Common myeloid progenitor, CD34-positive (primary cell): Measurements from ENCODE around the gene IFNA4. TPM values are rescaled to one million over a fixed set of nuclear protein-coding genes. Genes with fewer than 3 reads are reported as not detected.
"Not testable (repeated sequence)": the region's sequence is repeated elsewhere in the genome, so short reads cannot be mapped to it uniquely, and the experiment has no call there.

Source experiments
- CTCF ChIA-PET: fragments of 350-600 bp; sonication (Branson Sonifier 250); formaldehyde crosslinking; loops from one replicate; lab custom pipeline; 2021; ENCODE audit warnings: antibody characterized with exemption; lab: Charles Lee
- POLR2A ChIA-PET: fragments of 350-600 bp; sonication (Branson Sonifier 250); formaldehyde crosslinking; loops from one replicate; lab custom pipeline; 2021; ENCODE audit warnings: antibody characterized with exemption; lab: Charles Lee
- DNase-seq, 3 donors: peaks; one replicate each; pipeline versions ENCODE4 v3.0.0 to v3.0.0-alpha.2; 2013
- H3K27ac ChIP-seq, 2 experiments: 1 replicate in 1 of 2; 2 replicates in 1 of 2; pipeline ENCODE4 v1.7.0; 2013; ENCODE audit warnings: inconsistent platforms in 2 of 2, low read length in 2 of 2, mild to moderate bottlenecking in 2 of 2, low read depth in 1 of 2, moderate library complexity in 1 of 2; ENCODE audit not compliant: severe bottlenecking in 2 of 2, insufficient read depth in 1 of 2, poor library complexity in 1 of 2
- H3K27me3 ChIP-seq, 5 experiments: replicated peaks in 2 of 5; 1 replicate in 3 of 5; 2 replicates in 2 of 5; pipeline versions ENCODE4 v1.6.1 to v1.7.0; 2013; ENCODE audit warnings: low read length in 4 of 5, mild to moderate bottlenecking in 2 of 5, moderate library complexity in 2 of 5, inconsistent platforms in 1 of 5; ENCODE audit not compliant: insufficient read depth in 5 of 5, control insufficient read depth in 4 of 5
- H3K36me3 ChIP-seq, 4 experiments: 1 replicate in 2 of 4; 2 replicates in 2 of 4; pipeline versions ENCODE4 v1.6.1 to v1.7.0; 2013; ENCODE audit warnings: low read length in 3 of 4, control low read depth in 1 of 4, mild to moderate bottlenecking in 1 of 4; ENCODE audit not compliant: control insufficient read depth in 4 of 4, insufficient read depth in 4 of 4
- H3K4me1 ChIP-seq, 4 experiments: 1 replicate in 3 of 4; 2 replicates in 1 of 4; pipeline versions ENCODE4 v1.6.1 to v1.7.1; 2013; ENCODE audit warnings: low read length in 3 of 4, mild to moderate bottlenecking in 3 of 4, control low read depth in 1 of 4, inconsistent platforms in 1 of 4, moderate library complexity in 1 of 4; ENCODE audit not compliant: control insufficient read depth in 4 of 4, insufficient read depth in 4 of 4; ENCODE audit errors: control extremely low read depth in 1 of 4
- H3K4me3 ChIP-seq, 7 experiments: 1 replicate in 4 of 7; 2 replicates in 3 of 7; pipeline versions ENCODE4 v1.5.1 to v1.7.0; 2013; ENCODE audit warnings: mild to moderate bottlenecking in 7 of 7, low read length in 6 of 7, moderate library complexity in 6 of 7, inconsistent platforms in 2 of 7, low read depth in 2 of 7, control low read depth in 1 of 7; ENCODE audit not compliant: insufficient read depth in 4 of 7, control insufficient read depth in 1 of 7; ENCODE audit errors: extremely low read depth in 1 of 7
- H3K9me3 ChIP-seq, 5 experiments: 1 replicate in 4 of 5; 2 replicates in 1 of 5; pipeline versions ENCODE4 v1.6.1 to v1.7.1; 2013; ENCODE audit warnings: low read length in 4 of 5, mild to moderate bottlenecking in 2 of 5, inconsistent platforms in 1 of 5, low read depth in 1 of 5, moderate library complexity in 1 of 5; ENCODE audit not compliant: control insufficient read depth in 4 of 5, insufficient read depth in 2 of 5; ENCODE audit errors: control extremely low read depth in 1 of 5
- WGBS: methylation state at CpG from one replicate; pipeline ENCODE4 v1.1.5; 2013; ENCODE audit not compliant: insufficient coverage; 5-methylcytosine and 5-hydroxymethylcytosine counted together
- polyA plus RNA-seq: library from polyadenylated mRNA; unstranded; fragments of 120-200 nt; gene quantifications from one replicate; pipeline ENCODE4 v1.2.1, GENCODE V29; 2013

The IFNA4 gene
- not detected for polyA plus RNA-seq

DNA sequence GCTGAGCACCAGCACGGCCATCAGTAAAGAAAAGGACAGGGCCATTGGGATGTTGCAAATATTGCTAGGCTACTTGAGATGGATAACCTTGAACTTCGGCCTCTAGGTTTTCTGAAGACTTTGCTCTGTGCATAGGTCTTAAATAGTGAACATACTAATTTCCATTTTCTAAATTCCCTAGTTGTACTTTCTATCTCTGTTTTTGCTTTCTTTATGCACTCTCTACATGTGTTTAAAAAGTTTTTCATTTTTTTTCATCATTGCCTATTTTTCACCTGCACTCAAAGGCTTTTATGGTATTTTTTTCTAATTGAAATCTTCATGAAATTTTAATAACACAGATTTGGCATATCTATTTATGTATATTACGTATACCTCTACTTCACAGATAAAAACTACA lies at the start of gene IFNA4:
IFNA4 (minus strand) TSS at position 101 of the 400 bp plus-strand sequence; CDS start at position 45, 56 bp downstream.
- H3K4me3 ChIP-seq, POLR2A ChIA-PET, H3K36me3 ChIP-seq, H3K4me1 ChIP-seq, H3K9me3 ChIP-seq, DNase-seq, H3K27ac ChIP-seq, H3K27me3 ChIP-seq: not testable (repeated sequence)
- no CpG with 5 or more reads among the region's 3 CpGs for WGBS
- CTCF ChIA-PET = interaction anchor here (0.9 kb wide), 1 partner anchor 24 kb away, joined by 3 read pairs; no protein-coding TSS in a partner anchor

DNA sequence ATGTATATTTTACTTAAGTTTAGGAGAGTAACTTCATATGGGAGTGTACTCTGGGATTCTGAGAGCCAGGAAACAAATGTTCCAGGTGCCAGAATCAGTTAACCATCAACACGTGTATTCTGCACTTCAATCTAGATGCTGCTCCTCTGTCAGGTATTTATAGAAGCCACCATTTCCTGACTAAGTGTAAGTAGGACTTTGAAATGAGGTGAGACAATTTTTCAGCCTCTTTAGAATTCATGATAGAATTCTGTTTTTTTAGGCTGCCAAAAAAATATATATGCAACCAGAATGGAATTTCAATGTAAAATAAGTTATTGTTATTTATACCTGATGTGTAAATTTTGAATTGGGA lies 49.0 kb upstream of the IFNA4 start:
- H3K9me3 ChIP-seq, DNase-seq, POLR2A ChIA-PET, H3K27me3 ChIP-seq, H3K27ac ChIP-seq, H3K36me3 ChIP-seq, H3K4me1 ChIP-seq, H3K4me3 ChIP-seq: not testable (repeated sequence)
- CTCF ChIA-PET = interaction anchor here (0.7 to 3.7 kb wide), 33 partner anchors 9 to 568 kb away, joined by 3 to 24 read pairs (median 4); partner anchors contain the start of gene KLHL9
- WGBS = no CpG with 5 or more reads among the region's 1 CpG

DNA sequence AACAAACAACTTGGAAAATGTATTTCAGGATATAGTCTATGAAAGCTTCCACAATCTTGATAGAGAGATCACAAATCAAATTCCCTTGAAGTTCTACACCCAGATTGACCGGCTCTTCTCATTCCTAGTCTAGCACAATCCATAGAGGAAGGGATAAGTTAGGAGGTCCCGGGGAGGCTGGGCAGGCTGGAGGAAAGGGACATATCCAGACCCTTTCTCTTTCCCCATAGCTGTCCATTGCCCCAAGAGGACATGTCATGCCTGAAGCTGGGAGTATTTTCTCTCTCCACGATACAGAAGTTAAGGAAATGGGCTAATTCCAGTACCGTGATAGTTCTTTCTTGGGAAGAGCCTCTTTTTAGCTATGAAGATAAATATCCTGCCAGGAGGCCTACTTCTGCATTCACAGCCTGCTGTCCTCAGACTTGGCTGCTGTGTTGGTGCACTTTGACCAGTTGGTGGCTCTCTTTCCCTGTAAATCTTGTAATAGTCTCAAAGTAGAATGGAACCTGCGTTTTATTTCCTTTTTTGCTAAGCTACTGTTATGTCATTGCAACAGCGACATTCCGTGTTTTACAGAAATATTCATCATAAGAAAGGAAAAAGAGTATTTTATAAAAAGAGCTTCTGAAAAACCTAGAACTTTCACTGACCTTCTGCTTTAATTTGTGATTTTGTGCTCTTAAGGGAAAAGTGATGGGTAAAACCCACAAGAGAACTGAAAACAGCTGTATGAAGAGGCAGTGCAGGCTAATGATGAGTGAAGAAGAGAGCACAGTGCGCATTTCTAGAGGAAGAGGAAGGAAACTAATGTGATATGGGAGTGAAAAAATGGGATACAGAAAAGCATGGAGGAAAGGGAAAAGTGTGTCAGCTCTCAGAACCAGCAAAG lies 48.3 kb upstream of the IFNA4 start:
- WGBS = 44% methylated on average over 4 of the region's 8 CpGs
- H3K27ac ChIP-seq, H3K36me3 ChIP-seq, H3K9me3 ChIP-seq, H3K27me3 ChIP-seq, POLR2A ChIA-PET, H3K4me1 ChIP-seq: not testable (repeated sequence)
- DNase-seq = peak; percentile 72 to 84 (median 81)
- CTCF ChIA-PET = interaction anchor here (0.7 to 3.7 kb wide), 37 partner anchors 9 to 568 kb away, joined by 3 to 24 read pairs (median 4); partner anchors contain the start of gene KLHL9
- peak overlapping the region in 4 of 7 experiments; percentile 13 to 58 (median 29) for H3K4me3 ChIP-seq

DNA sequence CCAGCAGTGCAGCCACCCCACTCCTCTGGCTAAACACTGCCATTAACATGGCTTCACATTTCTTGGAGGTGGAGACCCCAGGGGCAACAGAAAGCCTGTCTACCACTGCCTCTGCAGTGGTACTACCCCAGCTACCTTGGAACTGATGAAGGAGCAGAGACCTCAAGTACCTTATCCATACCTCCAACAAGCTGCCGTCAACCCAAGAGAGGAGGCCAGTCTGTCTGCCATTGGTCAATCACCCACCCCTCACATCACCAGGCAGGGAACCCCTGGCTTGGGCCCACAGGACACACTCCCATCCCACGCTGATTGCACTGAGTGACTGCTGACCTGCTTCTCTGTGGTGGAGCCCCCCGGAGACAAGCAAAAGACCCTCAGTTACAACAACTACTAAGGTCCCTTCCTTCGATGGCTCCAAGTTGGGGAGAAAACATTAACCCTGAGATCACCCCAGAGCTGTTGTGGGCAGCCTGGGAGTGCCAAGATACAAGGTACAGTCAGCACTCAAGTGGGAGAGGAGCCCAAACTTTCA lies 46.8 kb upstream of the IFNA4 start:
- ChIA-PET CTCF (interaction anchor here (0.9 to 3.7 kb wide), 9 partner anchors 19 to 228 kb away, joined by 3 to 24 read pairs (median 8); no protein-coding TSS in a partner anchor), POLR2A (no interaction called here)
- Histone ChIP-seq H3K36me3 (no peaks in the 10 kb centered on the region), H3K4me1 (peaks cover 0 to 3% (median 0%) of the 10 kb centered on the region in 4 experiments), H3K27ac (no peak overlapping the region), H3K27me3 (no peaks in the 10 kb centered on the region), H3K4me3 (no peak overlapping the region), H3K9me3 (no peaks in the 10 kb centered on the region)
- WGBS = 100% methylated on average over 3 of the region's 4 CpGs
- no peak for DNase-seq

DNA sequence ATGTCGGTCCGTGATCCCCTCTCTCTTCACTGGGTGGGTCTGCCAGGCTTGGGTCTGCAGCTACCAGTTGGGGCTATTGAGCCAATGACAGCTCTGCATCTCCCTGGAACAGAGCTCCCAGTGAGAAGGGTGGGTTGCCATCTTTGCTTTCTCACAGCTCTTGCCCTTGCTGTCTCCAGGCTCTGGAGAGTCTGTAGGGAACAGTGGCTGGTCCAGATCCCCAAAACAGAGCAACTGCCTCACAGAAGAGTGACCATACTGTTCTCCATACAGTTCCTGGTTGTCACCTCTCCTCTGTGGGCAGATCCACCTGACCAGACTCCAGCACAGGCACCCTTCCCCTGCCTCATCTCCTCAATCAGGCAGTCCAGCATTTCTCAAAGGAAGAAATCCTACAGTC lies 45.9 kb upstream of the IFNA4 start:
- Histone ChIP-seq H3K27ac (no peak overlapping the region), H3K4me3 (no peak overlapping the region), H3K36me3 (no peaks in the 10 kb centered on the region), H3K27me3 (no peaks in the 10 kb centered on the region), H3K4me1 (peaks cover 0 to 3% (median 0%) of the 10 kb centered on the region in 4 experiments), H3K9me3 (no peaks in the 10 kb centered on the region)
- ChIA-PET CTCF (interaction anchor here (1.6 to 3.4 kb wide), 5 partner anchors 15 to 222 kb away, joined by 3 to 18 read pairs (median 7); no protein-coding TSS in a partner anchor), POLR2A (no interaction called here)
- no peak for DNase-seq
- WGBS = 100% methylated on average over 2 of the region's 2 CpGs

DNA sequence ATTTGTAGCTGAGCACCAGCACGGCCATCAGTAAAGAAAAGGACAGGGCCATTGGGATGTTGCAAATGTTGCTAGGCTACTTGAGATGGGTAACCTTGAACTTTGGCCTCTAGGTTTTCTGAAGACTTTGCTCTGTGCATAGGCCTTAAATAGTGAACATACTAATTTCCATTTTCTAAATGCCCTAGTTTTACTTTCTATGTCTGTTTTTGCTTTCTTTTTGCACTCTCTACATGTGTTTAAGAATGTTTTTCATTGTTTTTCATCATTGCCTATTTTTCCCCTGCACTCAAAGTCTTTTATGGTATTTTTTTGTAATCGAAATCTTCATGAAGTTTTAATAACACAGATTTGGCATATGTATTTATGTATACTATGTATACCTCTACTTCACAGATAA lies 40.7 kb upstream of the IFNA4 start, which contains the start of gene IFNA17:
IFNA17 (minus strand) TSS at position 101 of the 400 bp plus-strand sequence; CDS start at position 52, 49 bp downstream.
- Histone ChIP-seq H3K27me3 (no peaks in the 10 kb centered on the region), H3K27ac (no peak within 1 kb of the TSS), H3K36me3 (no peaks in the 10 kb centered on the region), H3K4me3 (no peak within 1 kb of the TSS), H3K9me3 (peaks cover 0 to 2% (median 0%) of the 10 kb centered on the region in 5 experiments), H3K4me1 (no peaks in the 10 kb centered on the region)
- CTCF ChIA-PET = no interaction called here
- no peak for DNase-seq
- no CpG with 5 or more reads among the region's 2 CpGs for WGBS
- POLR2A ChIA-PET = no interaction called here

DNA sequence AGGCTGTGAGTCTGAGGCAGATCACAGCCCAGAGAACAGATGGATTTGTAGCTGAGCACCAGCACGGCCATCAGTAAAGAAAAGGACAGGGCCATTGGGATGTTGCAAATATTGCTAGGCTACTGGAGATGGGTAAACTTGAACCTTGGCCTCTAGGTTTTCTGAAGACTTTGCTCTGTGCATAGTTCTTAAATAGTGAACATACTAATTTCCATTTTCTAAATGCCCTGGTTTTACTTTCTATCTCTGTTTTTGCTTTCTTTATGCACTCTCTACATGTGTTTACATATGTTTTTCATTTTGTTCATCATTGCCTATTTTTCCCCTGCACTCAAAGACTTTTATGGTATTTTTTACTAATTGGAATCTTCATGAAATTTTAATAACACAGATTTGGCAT lies 29.8 kb upstream of the IFNA4 start, which contains the start of gene IFNA16:
IFNA16 (minus strand) TSS at position 101 of the 400 bp plus-strand sequence; CDS start at position 95, 6 bp downstream.
- DNase-seq, H3K4me3 ChIP-seq, CTCF ChIA-PET, H3K36me3 ChIP-seq, H3K4me1 ChIP-seq, H3K9me3 ChIP-seq, POLR2A ChIA-PET, H3K27ac ChIP-seq, H3K27me3 ChIP-seq: not testable (repeated sequence)
- no CpG with 5 or more reads among the region's 1 CpG for WGBS
